ENCODE results near the gene TTC27. TPM values are rescaled to one million over a fixed set of nuclear protein-coding genes. Genes with fewer than 3 reads are reported as not detected.
"Not testable (repeated sequence)": the region's sequence is repeated elsewhere in the genome, so short reads cannot be mapped to it uniquely, and the experiment has no call there.

The TTC27 gene
- total RNA-seq, 1 donor from 2014 or later, result 20.4 TPM

GRCh38 chr2:32862269-32863055 is 234.6 kb downstream of the TTC27 start:
- H3K4me1 Mint-ChIP-seq (ENCODE audit: unreplicated experiment), result peaks cover 5% of the 10 kb centered on the region
- H3K9me3 Mint-ChIP-seq, result no peaks in the 10 kb centered on the region
- no peaks in the 10 kb centered on the region for H3K36me3 Mint-ChIP-seq
- H3K4me3 Mint-ChIP-seq, result no peak overlapping the region
- H3K27ac Mint-ChIP-seq, result no peak overlapping the region
- H3K27me3 Mint-ChIP-seq, result no peaks in the 10 kb centered on the region
- DNase-seq (ENCODE audit: extremely low spot score, unreplicated experiment), result no peak
- TF ChIP-seq CTCF (conservative IDR thresholded peaks at IDR 0.05), result no peak

GRCh38 chr2:32863326-32863725 is 235.5 kb downstream of the TTC27 start:
- no peak for TF ChIP-seq CTCF (conservative IDR thresholded peaks at IDR 0.05)
- Mint-ChIP-seq H3K4me1 (ENCODE audit: unreplicated experiment) (no peaks in the 10 kb centered on the region), H3K27me3 (no peaks in the 10 kb centered on the region), H3K36me3 (no peaks in the 10 kb centered on the region), H3K9me3 (no peaks in the 10 kb centered on the region), H3K4me3 (no peak overlapping the region), H3K27ac (no peak overlapping the region)
- no peak for DNase-seq (ENCODE audit: extremely low spot score, unreplicated experiment)

- Mint-ChIP-seq H3K4me1 (ENCODE audit: unreplicated experiment) (no peaks in the 10 kb centered on the region), H3K27ac (no peak overlapping the region), H3K27me3 (no peaks in the 10 kb centered on the region), H3K36me3 (no peaks in the 10 kb centered on the region), H3K9me3 (no peaks in the 10 kb centered on the region), H3K4me3 (no peak overlapping the region)
- no peak for TF ChIP-seq CTCF (conservative IDR thresholded peaks at IDR 0.05)
- DNase-seq (ENCODE audit: extremely low spot score, unreplicated experiment), result no peak
Measured at GRCh38 chr2:32863803-32864202, 236.0 kb downstream of the TTC27 start.

- Mint-ChIP-seq H3K4me1 (ENCODE audit: unreplicated experiment) (no peaks in the 10 kb centered on the region), H3K36me3 (no peaks in the 10 kb centered on the region), H3K27me3 (no peaks in the 10 kb centered on the region), H3K27ac (no peak overlapping the region), H3K4me3 (no peak overlapping the region), H3K9me3 (no peaks in the 10 kb centered on the region)
- DNase-seq (ENCODE audit: extremely low spot score, unreplicated experiment), result no peak
- TF ChIP-seq CTCF (conservative IDR thresholded peaks at IDR 0.05), result no peak
Measured at GRCh38 chr2:32864334-32865111, 236.7 kb downstream of the TTC27 start.

GRCh38 chr2:32865399-32866068 is 237.7 kb downstream of the TTC27 start:
- Mint-ChIP-seq H3K4me3 (no peak overlapping the region), H3K27ac (no peak overlapping the region), H3K27me3 (no peaks in the 10 kb centered on the region), H3K4me1 (ENCODE audit: unreplicated experiment) (no peaks in the 10 kb centered on the region), H3K9me3 (no peaks in the 10 kb centered on the region), H3K36me3 (no peaks in the 10 kb centered on the region)
- no peak for TF ChIP-seq CTCF (conservative IDR thresholded peaks at IDR 0.05)
- DNase-seq (ENCODE audit: extremely low spot score, unreplicated experiment), result no peak

- H3K9me3 Mint-ChIP-seq; DNase-seq (ENCODE audit: extremely low spot score, unreplicated experiment); H3K27ac Mint-ChIP-seq; H3K27me3 Mint-ChIP-seq; H3K4me1 Mint-ChIP-seq (ENCODE audit: unreplicated experiment); H3K36me3 Mint-ChIP-seq; H3K4me3 Mint-ChIP-seq: not testable (repeated sequence)
Measured at GRCh38 chr2:32866462-32866861, 238.6 kb downstream of the TTC27 start.
